HG02852 (cell line): ENCODE data around the gene ST8SIA1.

ENCODE experiments used
- ATAC-seq: cut with Tn5 transposase; IDR thresholded peaks from one replicate; pipeline ENCODE4 v1.9.1; 2021; ENCODE audit warnings: mild to moderate bottlenecking, moderate library complexity; ENCODE audit not compliant: unreplicated experiment

Gene ST8SIA1

DNA sequence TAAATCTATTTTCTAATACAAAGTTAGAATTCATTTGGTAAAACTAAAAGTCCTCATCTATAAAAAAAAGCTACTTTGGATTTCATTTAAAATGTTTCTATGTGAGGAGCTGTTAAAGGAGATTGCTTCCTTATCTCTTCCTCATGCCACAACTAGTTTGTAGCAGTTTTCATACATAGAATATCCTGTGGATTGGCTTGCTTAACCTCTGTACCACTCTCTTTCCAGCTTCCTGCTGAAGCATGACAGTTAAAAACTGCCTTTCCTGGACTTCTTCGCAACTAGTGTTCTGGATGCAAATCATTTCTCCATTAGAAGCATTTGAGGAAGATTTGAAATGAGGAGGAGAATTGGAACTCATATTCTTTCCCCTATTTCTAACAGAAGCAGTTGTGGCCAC, 49.6 kb downstream of the ST8SIA1 start:
- no peak for ATAC-seq

DNA sequence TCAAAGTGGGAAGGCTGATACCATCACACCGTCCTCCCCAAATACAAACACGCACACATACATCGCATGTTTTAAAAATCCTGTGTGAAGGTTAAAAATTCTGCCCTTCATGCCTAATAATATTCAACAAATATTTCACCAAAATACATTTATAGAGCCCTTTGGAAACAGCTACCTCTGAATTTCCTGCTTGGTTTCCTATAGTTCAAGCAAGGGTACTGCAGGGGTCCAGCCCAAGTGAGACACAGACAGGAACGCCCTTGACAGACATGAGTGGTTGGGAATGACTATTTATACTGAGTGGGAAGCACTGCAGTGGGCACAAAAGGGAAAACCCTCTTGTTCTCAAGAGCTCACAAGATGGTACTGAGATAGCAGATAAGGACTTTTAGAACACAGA, 51.0 kb downstream of the ST8SIA1 start:
- no peak for ATAC-seq

GRCh38 chr12:22283006-22283506, 51.5 kb downstream of the ST8SIA1 start:
- no peak for ATAC-seq

DNA sequence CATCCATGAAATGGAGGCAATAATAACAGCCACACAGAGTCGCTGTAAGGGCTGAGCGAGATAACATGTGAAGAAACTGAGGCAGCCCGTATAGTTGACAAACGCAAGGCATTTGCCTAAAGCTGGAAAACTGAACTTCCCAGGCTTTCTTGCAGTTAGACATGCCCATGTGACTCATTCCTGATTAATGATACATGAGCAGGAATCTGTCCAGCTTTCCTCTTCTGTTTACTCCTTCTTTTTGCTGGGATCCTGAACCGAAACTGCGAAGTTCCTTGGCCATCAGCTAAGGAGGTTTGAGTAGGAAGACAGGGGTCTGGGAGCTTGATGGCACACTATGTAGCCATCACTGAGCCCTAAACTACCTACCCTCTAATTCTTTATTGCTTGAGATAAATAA, 52.2 kb downstream of the ST8SIA1 start:
- no peak for ATAC-seq

- no peak for ATAC-seq
Measured at GRCh38 chr12:22276867-22277266, 57.6 kb downstream of the ST8SIA1 start.

- no peak for ATAC-seq
Measured at GRCh38 chr12:22276313-22276712, 58.2 kb downstream of the ST8SIA1 start.

DNA sequence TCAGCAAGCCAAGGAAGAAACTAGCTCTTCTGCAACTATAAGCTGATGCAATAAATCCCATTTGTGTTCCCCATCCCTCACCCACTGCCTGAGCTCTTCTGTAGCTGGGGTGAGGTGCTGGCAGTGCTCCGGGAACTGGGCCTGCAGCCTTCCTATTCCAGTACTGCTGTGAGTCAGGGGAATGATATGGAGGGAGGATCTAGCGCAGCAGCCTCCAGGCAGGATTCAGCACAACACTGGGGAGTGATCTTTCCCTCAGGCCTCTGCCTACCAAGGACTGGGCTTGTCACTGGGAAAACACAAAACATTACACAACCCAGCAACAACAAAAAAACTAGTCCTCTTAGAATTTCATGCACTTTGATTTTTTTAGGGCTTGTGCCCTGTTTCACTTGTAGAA, 58.7 kb downstream of the ST8SIA1 start:
- no peak for ATAC-seq

DNA sequence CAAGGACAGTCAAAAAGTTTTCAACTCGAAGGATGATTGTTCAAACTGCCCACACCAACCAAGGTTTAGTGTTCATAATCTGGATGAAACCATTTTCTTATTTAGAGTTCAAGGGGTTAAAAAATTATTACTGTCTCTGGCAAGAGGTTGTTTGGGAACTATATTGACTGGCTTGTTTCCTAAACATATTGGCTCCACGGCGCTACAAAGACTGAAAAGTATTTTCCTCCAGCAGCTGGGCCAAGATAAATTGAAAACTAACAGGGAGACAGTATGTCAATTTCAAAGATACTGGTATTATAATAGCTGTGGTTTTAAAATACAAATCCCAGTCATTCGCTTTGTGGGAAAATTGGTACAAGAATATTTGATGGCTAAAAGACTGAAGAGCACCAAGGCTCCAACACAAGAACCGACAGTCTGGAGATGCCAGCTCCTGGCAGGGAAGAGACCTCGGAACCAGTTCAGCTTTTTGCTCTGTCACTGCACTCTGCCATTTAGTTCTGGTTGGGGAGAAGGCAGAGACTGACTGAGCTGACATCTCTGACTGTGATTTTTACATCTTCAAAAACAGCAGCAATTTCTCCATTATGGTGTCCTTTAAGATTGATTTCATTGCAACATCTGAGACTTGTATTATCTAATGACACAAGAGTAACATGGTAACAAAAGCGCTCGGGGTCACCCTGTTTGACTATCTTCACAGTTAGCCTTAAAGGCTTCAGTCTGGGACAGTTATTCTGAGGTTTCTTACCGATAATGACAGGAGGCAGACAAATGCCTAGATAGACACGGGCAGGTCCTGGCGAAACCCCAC, 62.0 kb downstream of the ST8SIA1 start:
- ATAC-seq: no peak

- ATAC-seq: no peak
Measured at GRCh38 chr12:22271023-22271422, 63.5 kb downstream of the ST8SIA1 start.

- ATAC-seq: no peak
Measured at GRCh38 chr12:22268973-22269372, 65.5 kb downstream of the ST8SIA1 start.

- ATAC-seq: no peak
Measured at GRCh38 chr12:22268406-22268805, 66.1 kb downstream of the ST8SIA1 start.

DNA sequence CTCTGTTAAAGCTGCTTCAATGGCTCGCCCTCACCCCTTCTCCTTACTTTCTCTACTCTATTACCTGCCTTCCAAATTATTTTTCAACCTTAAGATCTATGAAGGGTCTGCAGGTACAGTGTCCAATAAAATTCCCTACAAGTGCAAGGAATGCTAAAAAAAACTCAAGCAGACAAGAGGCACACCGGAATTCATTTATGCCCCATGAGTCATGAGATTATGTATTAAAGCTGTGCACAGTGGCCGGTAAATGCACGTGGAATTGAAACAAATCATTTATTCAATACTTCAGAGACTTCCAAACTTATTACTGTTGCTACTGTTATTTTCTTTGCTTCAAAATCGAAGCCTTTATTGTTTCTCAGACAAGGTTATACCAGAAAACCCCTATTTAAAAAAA, 68.4 kb downstream of the ST8SIA1 start:
- ATAC-seq: no peak

GRCh38 chr12:22264380-22264779, 70.1 kb downstream of the ST8SIA1 start:
- ATAC-seq: no peak

DNA sequence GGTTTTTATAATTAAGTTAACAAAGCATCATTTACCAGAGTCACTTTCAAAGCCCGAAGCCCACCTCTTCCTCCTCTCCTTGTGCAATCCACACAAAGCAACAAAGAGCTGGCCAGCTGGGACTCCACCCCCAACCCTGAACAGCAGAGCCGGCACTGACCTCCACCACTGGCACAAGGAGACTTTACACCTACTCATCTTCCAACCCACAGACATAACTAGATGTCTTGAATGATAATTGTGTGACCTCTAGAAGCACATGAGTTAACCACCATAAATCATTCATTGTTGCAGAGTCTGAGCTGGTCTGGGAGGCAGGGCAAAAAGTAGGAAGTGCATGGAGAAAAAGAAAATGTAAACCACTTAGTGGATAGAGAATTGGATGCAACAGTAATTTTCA, 72.2 kb downstream of the ST8SIA1 start:
- ATAC-seq: no peak

DNA sequence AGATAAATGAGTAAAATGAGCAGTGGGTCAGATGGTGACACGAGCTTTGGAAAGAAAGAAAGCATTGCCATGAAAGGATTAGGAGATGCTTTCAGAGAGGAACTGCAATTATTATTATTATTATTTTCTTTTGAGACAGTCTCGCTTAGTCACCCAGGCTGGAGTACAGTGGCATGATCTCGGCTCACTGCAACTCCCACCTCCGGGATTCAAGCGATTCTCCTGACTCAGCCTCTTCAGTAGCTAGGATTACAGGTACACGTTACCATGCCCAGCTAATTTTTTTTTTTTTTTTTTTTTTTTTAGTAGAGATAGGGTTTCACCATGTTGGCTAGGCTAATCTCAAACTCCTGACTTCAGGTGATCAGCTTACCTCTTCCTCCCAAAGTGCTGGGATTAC, 77.4 kb downstream of the ST8SIA1 start:
- no peak for ATAC-seq

DNA sequence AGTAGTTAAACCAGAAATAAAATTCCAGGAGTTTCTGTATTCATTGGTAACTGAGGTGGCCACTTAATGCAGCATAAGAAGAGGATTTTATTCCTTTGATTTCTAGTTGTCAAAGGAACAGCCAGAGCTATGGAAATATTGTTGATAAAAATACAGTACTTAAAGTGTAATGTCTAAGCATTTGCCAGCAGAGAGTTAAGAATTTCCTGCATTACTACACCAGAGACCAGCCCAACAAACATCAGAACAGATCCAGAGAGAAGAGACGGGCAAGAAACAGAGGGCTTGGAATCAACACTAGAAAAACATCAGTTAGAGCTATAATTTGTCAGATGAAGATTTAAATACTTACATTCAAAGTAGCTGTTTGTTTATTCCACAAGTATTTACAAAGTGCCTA, 77.9 kb downstream of the ST8SIA1 start:
- no peak for ATAC-seq

GRCh38 chr12:22256041-22256441, 78.5 kb downstream of the ST8SIA1 start:
- no peak for ATAC-seq

GRCh38 chr12:22255097-22255496, 79.4 kb downstream of the ST8SIA1 start:
- no peak for ATAC-seq

DNA sequence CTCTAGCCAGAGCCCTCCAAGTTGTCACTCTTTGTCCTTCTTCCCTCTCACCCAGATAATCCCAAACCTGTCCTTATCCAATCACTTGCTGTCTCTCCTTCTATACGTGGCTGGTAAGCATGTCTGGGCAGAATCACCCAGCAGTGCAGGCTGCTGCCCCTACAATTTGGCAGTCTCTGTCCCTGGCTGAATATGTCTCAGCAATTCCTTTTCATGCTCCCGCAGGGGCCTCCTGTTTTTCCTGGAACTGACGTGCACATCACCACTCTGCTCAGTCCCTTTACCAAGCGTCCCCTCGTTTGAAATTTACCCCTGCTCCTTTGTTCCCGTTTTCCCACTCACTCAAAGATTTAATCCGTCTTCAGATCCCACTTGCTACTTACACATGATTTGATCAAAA, 80.0 kb downstream of the ST8SIA1 start:
- no peak for ATAC-seq

DNA sequence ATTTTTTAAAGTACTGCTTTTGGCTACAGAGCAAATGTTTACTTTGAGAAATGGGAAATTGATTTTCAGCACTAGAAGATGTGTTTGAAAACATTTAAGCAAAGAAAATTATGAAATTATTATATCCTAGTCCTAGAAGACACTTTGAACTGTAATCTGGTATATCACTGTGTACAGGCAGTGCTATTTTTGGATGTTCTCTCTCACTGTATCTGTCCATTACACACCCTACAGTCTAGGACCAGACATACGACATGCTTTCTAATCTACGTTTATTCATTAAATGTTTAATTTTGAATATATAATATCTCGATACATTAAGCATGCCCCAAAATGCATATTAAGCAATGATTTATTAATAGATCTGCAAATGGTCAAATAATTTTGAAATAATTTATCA, 82.5 kb downstream of the ST8SIA1 start:
- no peak for ATAC-seq

GRCh38 chr12:22250762-22251161, 83.7 kb downstream of the ST8SIA1 start:
- no peak for ATAC-seq

DNA sequence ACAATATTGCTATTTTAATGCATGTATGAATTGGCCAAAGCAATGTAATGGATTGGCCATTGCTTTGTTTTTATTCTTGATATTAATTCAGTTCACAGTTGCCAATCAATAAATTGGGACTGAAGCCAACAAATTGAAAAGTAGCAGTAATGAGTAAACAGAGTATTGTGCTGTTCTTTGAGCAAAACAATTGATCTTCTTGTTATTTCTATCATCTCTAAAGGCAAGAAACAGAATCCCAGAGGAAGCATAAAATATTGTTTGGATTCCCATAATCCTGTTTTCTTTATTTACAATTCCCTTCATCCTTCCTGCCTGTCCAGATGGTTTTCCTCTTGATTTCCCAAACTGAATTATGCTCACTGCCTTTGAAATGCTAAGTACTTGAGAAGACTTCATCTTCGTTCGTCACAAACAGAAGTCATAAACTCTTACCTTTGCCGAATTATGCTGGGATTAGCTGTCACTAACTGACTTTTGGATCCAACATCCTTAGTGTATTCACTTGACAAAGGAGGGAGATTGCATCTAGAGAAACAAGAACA, 85.9 kb downstream of the ST8SIA1 start:
- no peak for ATAC-seq

DNA sequence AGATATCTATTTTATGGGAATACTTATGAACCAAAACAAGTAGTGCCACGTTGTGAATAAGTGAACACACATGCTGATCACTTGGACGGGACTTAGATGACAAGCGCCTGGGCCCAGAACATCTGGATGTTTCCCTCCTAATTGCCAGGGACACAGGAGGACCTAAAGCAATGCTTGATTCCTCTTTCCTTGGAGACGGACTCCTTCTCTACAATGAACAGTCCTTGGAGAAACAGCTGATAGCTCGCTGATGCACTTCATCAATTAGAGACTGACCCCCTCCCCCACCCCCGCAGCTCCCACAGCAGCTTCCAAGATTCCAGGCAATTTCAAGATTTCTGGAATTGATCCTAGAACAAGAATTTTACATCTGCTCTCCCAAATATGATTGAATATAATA, 86.4 kb downstream of the ST8SIA1 start:
- ATAC-seq: no peak
